ENCODE results near the gene TATDN2.

GRCh38 chr3:10249833-10250232, 1.6 kb downstream of the TATDN2 start:
- no peak for TF ChIP-seq EZH2 (IDR thresholded peaks at IDR 0.05; ENCODE audit: low read length, unreplicated experiment)
- TF ChIP-seq, protein P1, sequence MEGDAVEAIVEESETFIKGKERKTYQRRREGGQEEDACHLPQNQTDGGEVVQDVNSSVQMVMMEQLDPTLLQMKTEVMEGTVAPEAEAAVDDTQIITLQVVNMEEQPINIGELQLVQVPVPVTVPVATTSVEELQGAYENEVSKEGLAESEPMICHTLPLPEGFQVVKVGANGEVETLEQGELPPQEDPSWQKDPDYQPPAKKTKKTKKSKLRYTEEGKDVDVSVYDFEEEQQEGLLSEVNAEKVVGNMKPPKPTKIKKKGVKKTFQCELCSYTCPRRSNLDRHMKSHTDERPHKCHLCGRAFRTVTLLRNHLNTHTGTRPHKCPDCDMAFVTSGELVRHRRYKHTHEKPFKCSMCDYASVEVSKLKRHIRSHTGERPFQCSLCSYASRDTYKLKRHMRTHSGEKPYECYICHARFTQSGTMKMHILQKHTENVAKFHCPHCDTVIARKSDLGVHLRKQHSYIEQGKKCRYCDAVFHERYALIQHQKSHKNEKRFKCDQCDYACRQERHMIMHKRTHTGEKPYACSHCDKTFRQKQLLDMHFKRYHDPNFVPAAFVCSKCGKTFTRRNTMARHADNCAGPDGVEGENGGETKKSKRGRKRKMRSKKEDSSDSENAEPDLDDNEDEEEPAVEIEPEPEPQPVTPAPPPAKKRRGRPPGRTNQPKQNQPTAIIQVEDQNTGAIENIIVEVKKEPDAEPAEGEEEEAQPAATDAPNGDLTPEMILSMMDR (conservative IDR thresholded peaks at IDR 0.05; ENCODE audit: low read depth, low read length) = no peak
- no peak for TF ChIP-seq EZH2phosphoT487 (IDR thresholded peaks at IDR 0.05; ENCODE audit: borderline replicate concordance, low read length)

Data from PC-3 (cell line).